HG02973 (cell line): ENCODE measurements around the gene TRAK1.
"Not testable (repeated sequence)": the region's sequence is repeated elsewhere in the genome, so short reads cannot be mapped to it uniquely, and the experiment has no call there.

ENCODE experiments used
- ATAC-seq: cut with Tn5 transposase; IDR thresholded peaks from one replicate; pipeline ENCODE4 v1.9.1; 2021; ENCODE audit warnings: moderate library complexity; ENCODE audit not compliant: unreplicated experiment

TRAK1 gene

GRCh38 chr3:42090973-42091731 lies at the start of gene TRAK1:
Gene TRAK1 (plus strand): TSS chr3:42091357. CDS start chr3:42091470, 113 bp downstream.
- no peak for ATAC-seq

GRCh38 chr3:42042747-42043098 lies 48.4 kb upstream of the TRAK1 start:
- no peak for ATAC-seq

- ATAC-seq: no peak
These were observed 47.9 kb upstream of the TRAK1 start for GRCh38 chr3:42043099-42043813.

GRCh38 chr3:42045708-42046243 lies 45.4 kb upstream of the TRAK1 start:
- ATAC-seq: no peak

GRCh38 chr3:42048526-42048925 lies 42.6 kb upstream of the TRAK1 start:
- ATAC-seq: not testable (repeated sequence)

GRCh38 chr3:42050126-42050525 lies 41.0 kb upstream of the TRAK1 start:
- ATAC-seq: no peak

- no peak for ATAC-seq
These were observed 39.6 kb upstream of the TRAK1 start for GRCh38 chr3:42051384-42052131.

- no peak for ATAC-seq
These were observed 39.0 kb upstream of the TRAK1 start for GRCh38 chr3:42052132-42052483.

- no peak for ATAC-seq
These were observed 38.4 kb upstream of the TRAK1 start for GRCh38 chr3:42052484-42053351.

- ATAC-seq: no peak
These were observed 37.7 kb upstream of the TRAK1 start for GRCh38 chr3:42053476-42053875.

GRCh38 chr3:42055291-42055690 lies 35.9 kb upstream of the TRAK1 start:
- no peak for ATAC-seq

- no peak for ATAC-seq
These were observed 34.3 kb upstream of the TRAK1 start for GRCh38 chr3:42056840-42057239.

- ATAC-seq: no peak
These were observed 33.5 kb upstream of the TRAK1 start for GRCh38 chr3:42057561-42058211.

GRCh38 chr3:42061025-42061712 lies 30.0 kb upstream of the TRAK1 start:
- no peak for ATAC-seq

GRCh38 chr3:42061713-42062380 lies 29.3 kb upstream of the TRAK1 start:
- ATAC-seq: no peak

- no peak for ATAC-seq
These were observed 28.7 kb upstream of the TRAK1 start for GRCh38 chr3:42062464-42062863.

GRCh38 chr3:42063888-42064287 lies 27.3 kb upstream of the TRAK1 start:
- ATAC-seq: no peak

- peak; percentile 49 for ATAC-seq
These were observed 24.5 kb upstream of the TRAK1 start for GRCh38 chr3:42066516-42067181.
